ENCODE data around the gene OR13A1. TPM values are rescaled to one million over a fixed set of nuclear protein-coding genes. Genes with fewer than 3 reads are reported as not detected.
"Not testable (repeated sequence)": the region's sequence is repeated elsewhere in the genome, so short reads cannot be mapped to it uniquely, and the experiment has no call there.

Gene OR13A1
- polyA plus RNA-seq, 2 donors = 0.11 to 0.86 TPM

GRCh38 chr10:45340420-45340819 is 25.0 kb upstream of the OR13A1 start:
- not testable (repeated sequence) for H3K27ac ChIP-seq (ENCODE audit: low read depth in 2 of 2, low read length in 1 of 2); H3K36me3 ChIP-seq (ENCODE audit: control insufficient read depth in 2 of 2, insufficient read depth in 2 of 2, low read length in 1 of 2); H3K4me1 ChIP-seq (ENCODE audit: control insufficient read depth in 2 of 2, insufficient read depth in 2 of 2, low read length in 1 of 2); H3K27me3 ChIP-seq (ENCODE audit: control insufficient read depth in 1 of 2, insufficient read depth in 2 of 2, low read length in 2 of 2); H3K4me3 ChIP-seq (ENCODE audit: low read depth in 1 of 2, low read length in 2 of 2); H3K9me3 ChIP-seq (ENCODE audit: control insufficient read depth in 2 of 2, insufficient read depth in 1 of 2, low read depth in 1 of 2, low read length in 1 of 2)
- WGBS, 2 donors = 78 to 82% methylated on average over 4 of the region's 4 CpGs

- 54 to 81% methylated on average over 1 of the region's 1 CpG for WGBS, 2 donors
- Histone ChIP-seq H3K4me1 (ENCODE audit: control insufficient read depth in 2 of 2, insufficient read depth in 2 of 2, low read length in 1 of 2) (no peaks in the 10 kb centered on the region), H3K27ac (ENCODE audit: low read depth in 2 of 2, low read length in 1 of 2) (no peak overlapping the region), H3K36me3 (ENCODE audit: control insufficient read depth in 2 of 2, insufficient read depth in 2 of 2, low read length in 1 of 2) (no peaks in the 10 kb centered on the region), H3K9me3 (ENCODE audit: control insufficient read depth in 2 of 2, insufficient read depth in 1 of 2, low read depth in 1 of 2, low read length in 1 of 2) (peaks cover 2 to 3% of the 10 kb centered on the region in 2 donors), H3K27me3 (ENCODE audit: control insufficient read depth in 1 of 2, insufficient read depth in 2 of 2, low read length in 2 of 2) (no peaks in the 10 kb centered on the region), H3K4me3 (ENCODE audit: low read depth in 1 of 2, low read length in 2 of 2) (no peak overlapping the region)
These were observed 24.5 kb upstream of the OR13A1 start for GRCh38 chr10:45339894-45340293.

GRCh38 chr10:45331824-45332223 is 16.4 kb upstream of the OR13A1 start:
- H3K27ac ChIP-seq (ENCODE audit: low read depth in 2 of 2, low read length in 1 of 2); H3K4me3 ChIP-seq (ENCODE audit: low read depth in 1 of 2, low read length in 2 of 2); H3K27me3 ChIP-seq (ENCODE audit: control insufficient read depth in 1 of 2, insufficient read depth in 2 of 2, low read length in 2 of 2); H3K36me3 ChIP-seq (ENCODE audit: control insufficient read depth in 2 of 2, insufficient read depth in 2 of 2, low read length in 1 of 2); H3K4me1 ChIP-seq (ENCODE audit: control insufficient read depth in 2 of 2, insufficient read depth in 2 of 2, low read length in 1 of 2); H3K9me3 ChIP-seq (ENCODE audit: control insufficient read depth in 2 of 2, insufficient read depth in 1 of 2, low read depth in 1 of 2, low read length in 1 of 2): not testable (repeated sequence)
- WGBS, 2 donors = 92 to 93% methylated on average over 3 of the region's 3 CpGs

- WGBS, 2 donors = 87 to 89% methylated on average over 1 of the region's 1 CpG
- not testable (repeated sequence) for H3K27me3 ChIP-seq (ENCODE audit: control insufficient read depth in 1 of 2, insufficient read depth in 2 of 2, low read length in 2 of 2); H3K9me3 ChIP-seq (ENCODE audit: control insufficient read depth in 2 of 2, insufficient read depth in 1 of 2, low read depth in 1 of 2, low read length in 1 of 2); H3K4me3 ChIP-seq (ENCODE audit: low read depth in 1 of 2, low read length in 2 of 2); H3K4me1 ChIP-seq (ENCODE audit: control insufficient read depth in 2 of 2, insufficient read depth in 2 of 2, low read length in 1 of 2); H3K36me3 ChIP-seq (ENCODE audit: control insufficient read depth in 2 of 2, insufficient read depth in 2 of 2, low read length in 1 of 2); H3K27ac ChIP-seq (ENCODE audit: low read depth in 2 of 2, low read length in 1 of 2)
These were observed 11.5 kb upstream of the OR13A1 start for GRCh38 chr10:45326864-45327263.

- no peak overlapping the region for H3K4me3 ChIP-seq (ENCODE audit: low read depth in 1 of 2, low read length in 2 of 2)
- no peak overlapping the region for H3K27ac ChIP-seq (ENCODE audit: low read depth in 2 of 2, low read length in 1 of 2)
- 64 to 72% methylated on average over 1 of the region's 1 CpG for WGBS, 2 donors
- H3K27me3 ChIP-seq (ENCODE audit: control insufficient read depth in 1 of 2, insufficient read depth in 2 of 2, low read length in 2 of 2) = no peaks in the 10 kb centered on the region
- no peaks in the 10 kb centered on the region for H3K9me3 ChIP-seq (ENCODE audit: control insufficient read depth in 2 of 2, insufficient read depth in 1 of 2, low read depth in 1 of 2, low read length in 1 of 2)
- no peaks in the 10 kb centered on the region for H3K4me1 ChIP-seq (ENCODE audit: control insufficient read depth in 2 of 2, insufficient read depth in 2 of 2, low read length in 1 of 2)
- no peaks in the 10 kb centered on the region for H3K36me3 ChIP-seq (ENCODE audit: control insufficient read depth in 2 of 2, insufficient read depth in 2 of 2, low read length in 1 of 2)
These were observed 9.7 kb upstream of the OR13A1 start for GRCh38 chr10:45325116-45325515.

- no peak overlapping the region for H3K27ac ChIP-seq (ENCODE audit: low read depth in 2 of 2, low read length in 1 of 2)
- WGBS, 2 donors = 89 to 96% methylated on average over 2 of the region's 2 CpGs
- no peaks in the 10 kb centered on the region for H3K27me3 ChIP-seq (ENCODE audit: control insufficient read depth in 1 of 2, insufficient read depth in 2 of 2, low read length in 2 of 2)
- no peak overlapping the region for H3K4me3 ChIP-seq (ENCODE audit: low read depth in 1 of 2, low read length in 2 of 2)
- H3K4me1 ChIP-seq (ENCODE audit: control insufficient read depth in 2 of 2, insufficient read depth in 2 of 2, low read length in 1 of 2) = no peaks in the 10 kb centered on the region
- H3K9me3 ChIP-seq (ENCODE audit: control insufficient read depth in 2 of 2, insufficient read depth in 1 of 2, low read depth in 1 of 2, low read length in 1 of 2) = no peaks in the 10 kb centered on the region
- no peaks in the 10 kb centered on the region for H3K36me3 ChIP-seq (ENCODE audit: control insufficient read depth in 2 of 2, insufficient read depth in 2 of 2, low read length in 1 of 2)
These were observed 4.3 kb upstream of the OR13A1 start for GRCh38 chr10:45319702-45320101.

GRCh38 chr10:45313264-45313873 is 2.0 kb downstream of the OR13A1 start:
- WGBS, 2 donors = 86 to 91% methylated on average over 3 of the region's 3 CpGs
- H3K9me3 ChIP-seq (ENCODE audit: control insufficient read depth in 2 of 2, insufficient read depth in 1 of 2, low read depth in 1 of 2, low read length in 1 of 2) = no peaks in the 10 kb centered on the region
- no peak overlapping the region for H3K27ac ChIP-seq (ENCODE audit: low read depth in 2 of 2, low read length in 1 of 2)
- H3K4me1 ChIP-seq (ENCODE audit: control insufficient read depth in 2 of 2, insufficient read depth in 2 of 2, low read length in 1 of 2) = no peaks in the 10 kb centered on the region
- no peaks in the 10 kb centered on the region for H3K27me3 ChIP-seq (ENCODE audit: control insufficient read depth in 1 of 2, insufficient read depth in 2 of 2, low read length in 2 of 2)
- H3K36me3 ChIP-seq (ENCODE audit: control insufficient read depth in 2 of 2, insufficient read depth in 2 of 2, low read length in 1 of 2) = no peaks in the 10 kb centered on the region
- no peak overlapping the region for H3K4me3 ChIP-seq (ENCODE audit: low read depth in 1 of 2, low read length in 2 of 2)

- no peaks in the 10 kb centered on the region for H3K27me3 ChIP-seq (ENCODE audit: control insufficient read depth in 1 of 2, insufficient read depth in 2 of 2, low read length in 2 of 2)
- H3K27ac ChIP-seq (ENCODE audit: low read depth in 2 of 2, low read length in 1 of 2) = no peak overlapping the region
- no peaks in the 10 kb centered on the region for H3K4me1 ChIP-seq (ENCODE audit: control insufficient read depth in 2 of 2, insufficient read depth in 2 of 2, low read length in 1 of 2)
- no peaks in the 10 kb centered on the region for H3K9me3 ChIP-seq (ENCODE audit: control insufficient read depth in 2 of 2, insufficient read depth in 1 of 2, low read depth in 1 of 2, low read length in 1 of 2)
- H3K36me3 ChIP-seq (ENCODE audit: control insufficient read depth in 2 of 2, insufficient read depth in 2 of 2, low read length in 1 of 2) = no peaks in the 10 kb centered on the region
- no peak overlapping the region for H3K4me3 ChIP-seq (ENCODE audit: low read depth in 1 of 2, low read length in 2 of 2)
These were observed 6.7 kb downstream of the OR13A1 start for GRCh38 chr10:45308707-45309106.

- Histone ChIP-seq H3K4me3 (ENCODE audit: low read depth in 1 of 2, low read length in 2 of 2) (no peak overlapping the region), H3K9me3 (ENCODE audit: control insufficient read depth in 2 of 2, insufficient read depth in 1 of 2, low read depth in 1 of 2, low read length in 1 of 2) (no peaks in the 10 kb centered on the region), H3K27ac (ENCODE audit: low read depth in 2 of 2, low read length in 1 of 2) (no peak overlapping the region), H3K4me1 (ENCODE audit: control insufficient read depth in 2 of 2, insufficient read depth in 2 of 2, low read length in 1 of 2) (no peaks in the 10 kb centered on the region), H3K36me3 (ENCODE audit: control insufficient read depth in 2 of 2, insufficient read depth in 2 of 2, low read length in 1 of 2) (no peaks in the 10 kb centered on the region), H3K27me3 (ENCODE audit: control insufficient read depth in 1 of 2, insufficient read depth in 2 of 2, low read length in 2 of 2) (no peaks in the 10 kb centered on the region)
- 63 to 74% methylated on average over 3 of the region's 3 CpGs for WGBS, 2 donors
These were observed 12.8 kb downstream of the OR13A1 start for GRCh38 chr10:45302573-45302972.

- H3K27me3 ChIP-seq (ENCODE audit: control insufficient read depth in 1 of 2, insufficient read depth in 2 of 2, low read length in 2 of 2); H3K9me3 ChIP-seq (ENCODE audit: control insufficient read depth in 2 of 2, insufficient read depth in 1 of 2, low read depth in 1 of 2, low read length in 1 of 2); H3K4me1 ChIP-seq (ENCODE audit: control insufficient read depth in 2 of 2, insufficient read depth in 2 of 2, low read length in 1 of 2); H3K27ac ChIP-seq (ENCODE audit: low read depth in 2 of 2, low read length in 1 of 2); H3K4me3 ChIP-seq (ENCODE audit: low read depth in 1 of 2, low read length in 2 of 2); H3K36me3 ChIP-seq (ENCODE audit: control insufficient read depth in 2 of 2, insufficient read depth in 2 of 2, low read length in 1 of 2): not testable (repeated sequence)
- WGBS, 2 donors = 69 to 80% methylated on average over 4 of the region's 4 CpGs
These were observed 17.0 kb downstream of the OR13A1 start for GRCh38 chr10:45298341-45298955.

Measured in esophagus (tissue), 2 donors.